Measurements from ENCODE around the gene MINK1. TPM values are rescaled to one million over a fixed set of nuclear protein-coding genes. Genes with fewer than 3 reads are reported as not detected.

MINK1 gene
- total and polyA plus RNA-seq, 2 of the 13 experiments (the other 11 are each of a cell fraction or from before 2014, with no cell fraction given): 17.2 to 63.9 TPM

DNA sequence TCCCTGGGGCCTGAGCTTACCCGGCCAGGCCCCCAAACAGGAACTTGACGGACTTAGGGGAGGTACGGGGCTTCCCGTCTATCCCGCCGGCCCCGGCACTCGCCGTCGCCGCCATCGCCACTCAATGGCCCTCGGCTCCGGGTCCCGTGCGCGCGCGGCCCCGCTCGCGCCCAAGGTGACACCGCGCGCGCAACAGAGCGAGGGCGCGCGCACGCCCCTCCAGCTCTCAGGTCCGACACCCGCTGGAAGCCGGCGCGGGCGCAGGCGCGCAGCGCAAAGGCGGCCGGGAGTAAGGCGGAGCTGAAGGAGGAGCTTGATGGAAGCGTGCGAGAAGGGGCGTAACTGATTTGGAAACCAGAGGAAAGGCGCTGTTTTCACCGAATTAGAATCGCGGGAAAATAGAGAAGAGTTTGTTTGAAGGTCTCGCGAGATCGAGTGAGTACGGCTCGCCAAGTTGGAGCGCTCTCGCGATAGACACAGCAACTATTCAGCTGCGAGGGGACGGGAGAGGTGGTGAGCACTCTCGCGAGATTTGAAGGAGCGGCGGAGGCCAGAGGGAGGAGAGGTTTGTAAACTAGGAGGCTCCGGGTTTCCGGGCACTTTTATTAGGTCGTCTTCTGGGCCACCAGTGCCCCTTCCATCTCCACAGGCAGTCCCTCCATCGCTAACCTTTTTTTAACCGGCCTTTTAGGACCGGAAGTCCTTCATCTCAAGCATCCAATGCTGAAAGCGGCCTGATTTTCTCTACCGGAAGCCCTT is 106.8 kb downstream of the MINK1 start, which contains the start of the genes RNF167 and SLC25A11 (continued):
- TF ChIP-seq JUNB (CRISPR knock-in tag; IDR thresholded peaks at IDR 0.05; ENCODE audit: borderline replicate concordance) (no peak), PHF5A (CRISPR knock-in tag; IDR thresholded peaks at IDR 0.05; ENCODE audit: low read depth, unreplicated experiment) (peak; percentile 75), SYNCRIP (IDR thresholded peaks at IDR 0.05; ENCODE audit: insufficient read depth, low read depth, low read length) (no peak), SNAPC2 (CRISPR knock-in tag; IDR thresholded peaks at IDR 0.05) (no peak), CBX5 (CRISPR knock-in tag; IDR thresholded peaks at IDR 0.05; ENCODE audit: borderline replicate concordance) (no peak), BRD4 (CRISPR knock-in tag; IDR thresholded peaks at IDR 0.05) (peak; percentile 59; the same call in 1 of the 2 replicates), NFE2L2 (IDR thresholded peaks at IDR 0.05; ENCODE audit: low read length) (no peak), NFATC3 (CRISPR knock-in tag; IDR thresholded peaks at IDR 0.05) (no peak), SP5 (CRISPR knock-in tag; IDR thresholded peaks at IDR 0.05; ENCODE audit: borderline replicate concordance, low read depth) (no peak), CREM (IDR thresholded peaks at IDR 0.05) (peak; percentile 69), CREM (CRISPR knock-in tag; IDR thresholded peaks at IDR 0.05) (no peak), SRSF9 (IDR thresholded peaks at IDR 0.05; ENCODE audit: borderline replicate concordance, insufficient read depth, low read depth, low read length, poor library complexity, severe bottlenecking) (no peak), RBFOX2 (IDR thresholded peaks at IDR 0.05; ENCODE audit: low read depth, low read length) (peak; percentile 97), NFIB (CRISPR knock-in tag; IDR thresholded peaks at IDR 0.05; ENCODE audit: borderline replicate concordance) (no peak), ZNF143 (CRISPR knock-in tag; IDR thresholded peaks at IDR 0.05) (peak; percentile 86), HOXA3 (CRISPR knock-in tag; IDR thresholded peaks at IDR 0.05) (peak; percentile 71)
- TF ChIP-seq, protein P1, sequence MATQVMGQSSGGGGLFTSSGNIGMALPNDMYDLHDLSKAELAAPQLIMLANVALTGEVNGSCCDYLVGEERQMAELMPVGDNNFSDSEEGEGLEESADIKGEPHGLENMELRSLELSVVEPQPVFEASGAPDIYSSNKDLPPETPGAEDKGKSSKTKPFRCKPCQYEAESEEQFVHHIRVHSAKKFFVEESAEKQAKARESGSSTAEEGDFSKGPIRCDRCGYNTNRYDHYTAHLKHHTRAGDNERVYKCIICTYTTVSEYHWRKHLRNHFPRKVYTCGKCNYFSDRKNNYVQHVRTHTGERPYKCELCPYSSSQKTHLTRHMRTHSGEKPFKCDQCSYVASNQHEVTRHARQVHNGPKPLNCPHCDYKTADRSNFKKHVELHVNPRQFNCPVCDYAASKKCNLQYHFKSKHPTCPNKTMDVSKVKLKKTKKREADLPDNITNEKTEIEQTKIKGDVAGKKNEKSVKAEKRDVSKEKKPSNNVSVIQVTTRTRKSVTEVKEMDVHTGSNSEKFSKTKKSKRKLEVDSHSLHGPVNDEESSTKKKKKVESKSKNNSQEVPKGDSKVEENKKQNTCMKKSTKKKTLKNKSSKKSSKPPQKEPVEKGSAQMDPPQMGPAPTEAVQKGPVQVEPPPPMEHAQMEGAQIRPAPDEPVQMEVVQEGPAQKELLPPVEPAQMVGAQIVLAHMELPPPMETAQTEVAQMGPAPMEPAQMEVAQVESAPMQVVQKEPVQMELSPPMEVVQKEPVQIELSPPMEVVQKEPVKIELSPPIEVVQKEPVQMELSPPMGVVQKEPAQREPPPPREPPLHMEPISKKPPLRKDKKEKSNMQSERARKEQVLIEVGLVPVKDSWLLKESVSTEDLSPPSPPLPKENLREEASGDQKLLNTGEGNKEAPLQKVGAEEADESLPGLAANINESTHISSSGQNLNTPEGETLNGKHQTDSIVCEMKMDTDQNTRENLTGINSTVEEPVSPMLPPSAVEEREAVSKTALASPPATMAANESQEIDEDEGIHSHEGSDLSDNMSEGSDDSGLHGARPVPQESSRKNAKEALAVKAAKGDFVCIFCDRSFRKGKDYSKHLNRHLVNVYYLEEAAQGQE (IDR thresholded peaks at IDR 0.05; ENCODE audit: borderline replicate concordance in 1 of 2, low read depth in 1 of 2, low read length in 2 of 2): no peak
- TF ChIP-seq, protein P2, sequence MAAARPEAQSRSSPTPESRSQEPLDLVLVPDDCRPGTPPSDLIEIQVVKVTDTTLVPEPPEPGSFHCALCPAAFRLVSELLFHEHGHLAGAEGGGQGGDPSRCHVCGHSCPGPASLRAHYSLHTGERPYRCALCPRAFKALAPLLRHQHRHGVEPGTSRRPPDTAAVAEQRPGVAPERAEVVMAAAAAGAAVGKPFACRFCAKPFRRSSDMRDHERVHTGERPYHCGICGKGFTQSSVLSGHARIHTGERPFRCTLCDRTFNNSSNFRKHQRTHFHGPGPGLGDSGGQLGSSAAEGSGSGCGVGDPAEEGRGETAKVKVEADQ (CRISPR knock-in tag; IDR thresholded peaks at IDR 0.05; ENCODE audit: borderline replicate concordance): no peak; the same call in 1 of the 2 replicates
- TF ChIP-seq, protein P3, sequence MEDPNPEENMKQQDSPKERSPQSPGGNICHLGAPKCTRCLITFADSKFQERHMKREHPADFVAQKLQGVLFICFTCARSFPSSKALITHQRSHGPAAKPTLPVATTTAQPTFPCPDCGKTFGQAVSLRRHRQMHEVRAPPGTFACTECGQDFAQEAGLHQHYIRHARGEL (CRISPR knock-in tag; IDR thresholded peaks at IDR 0.05): no peak
- TF ChIP-seq, protein P4, sequence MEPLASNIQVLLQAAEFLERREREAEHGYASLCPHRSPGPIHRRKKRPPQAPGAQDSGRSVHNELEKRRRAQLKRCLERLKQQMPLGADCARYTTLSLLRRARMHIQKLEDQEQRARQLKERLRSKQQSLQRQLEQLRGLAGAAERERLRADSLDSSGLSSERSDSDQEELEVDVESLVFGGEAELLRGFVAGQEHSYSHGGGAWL (CRISPR knock-in tag; IDR thresholded peaks at IDR 0.05): no peak
- TF ChIP-seq, protein P5, sequence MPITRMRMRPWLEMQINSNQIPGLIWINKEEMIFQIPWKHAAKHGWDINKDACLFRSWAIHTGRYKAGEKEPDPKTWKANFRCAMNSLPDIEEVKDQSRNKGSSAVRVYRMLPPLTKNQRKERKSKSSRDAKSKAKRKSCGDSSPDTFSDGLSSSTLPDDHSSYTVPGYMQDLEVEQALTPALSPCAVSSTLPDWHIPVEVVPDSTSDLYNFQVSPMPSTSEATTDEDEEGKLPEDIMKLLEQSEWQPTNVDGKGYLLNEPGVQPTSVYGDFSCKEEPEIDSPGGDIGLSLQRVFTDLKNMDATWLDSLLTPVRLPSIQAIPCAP (CRISPR knock-in tag; IDR thresholded peaks at IDR 0.05; ENCODE audit: low read depth): no peak
